GM21737 (cell line): ENCODE measurements around the gene ZNF432.
"Not testable (repeated sequence)": the region's sequence is repeated elsewhere in the genome, so short reads cannot be mapped to it uniquely, and the experiment has no call there.

ENCODE experiments used
- ATAC-seq: cut with Tn5 transposase; IDR thresholded peaks from one replicate; pipeline ENCODE4 v1.9.1; 2021; ENCODE audit warnings: mild to moderate bottlenecking, moderate library complexity; ENCODE audit not compliant: unreplicated experiment

Gene ZNF432

DNA sequence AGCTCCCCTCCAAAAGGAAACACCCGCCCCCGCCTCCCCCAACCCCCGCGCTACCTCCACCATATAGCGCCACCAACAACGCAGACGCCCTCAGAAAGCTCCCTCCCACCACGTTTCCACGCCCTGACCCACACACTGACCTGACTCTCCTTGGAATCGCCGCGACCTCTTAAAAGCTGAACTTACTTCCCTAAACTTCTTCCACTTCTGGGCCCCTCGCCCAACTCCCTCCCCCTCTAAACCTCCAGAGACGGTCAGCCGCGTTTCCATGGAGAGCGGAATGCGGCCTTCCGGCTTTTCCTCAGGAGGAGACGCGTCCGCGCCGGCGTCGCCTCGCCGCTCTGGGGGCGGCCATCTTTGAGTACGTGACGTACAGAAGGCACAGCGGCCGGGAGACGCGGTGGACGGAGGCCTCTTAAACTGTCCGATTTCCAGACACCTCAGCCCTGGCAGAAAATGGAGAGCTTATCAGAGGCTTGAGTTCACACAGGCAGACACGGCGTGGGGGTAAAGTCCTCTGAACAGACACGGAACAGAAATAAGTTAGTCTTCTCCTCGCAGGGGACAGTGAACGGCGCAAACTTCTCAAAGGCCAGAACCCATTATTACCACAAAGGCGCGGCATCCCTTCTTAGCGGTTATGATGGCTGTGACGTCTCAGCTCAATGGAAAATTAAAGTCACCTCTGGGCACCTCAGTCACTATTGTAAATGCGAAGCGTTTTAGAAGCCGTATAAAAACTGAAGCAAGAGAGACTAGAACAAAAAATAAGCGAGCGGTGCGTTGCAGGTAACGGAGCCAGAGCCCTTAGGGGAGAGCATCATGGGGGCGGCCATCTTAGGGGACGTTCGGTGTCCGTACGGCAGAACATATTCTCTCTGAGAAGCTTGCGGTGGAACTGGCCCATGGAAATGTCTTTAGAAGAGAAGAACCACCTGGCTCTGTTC is at the start of gene ZNF432:
Gene ZNF432, minus strand, starts transcription at position 284 of the 947 bp plus-strand sequence. CDS start 1,970 bp downstream, outside the sequence.
- ATAC-seq: peak; percentile 83

DNA sequence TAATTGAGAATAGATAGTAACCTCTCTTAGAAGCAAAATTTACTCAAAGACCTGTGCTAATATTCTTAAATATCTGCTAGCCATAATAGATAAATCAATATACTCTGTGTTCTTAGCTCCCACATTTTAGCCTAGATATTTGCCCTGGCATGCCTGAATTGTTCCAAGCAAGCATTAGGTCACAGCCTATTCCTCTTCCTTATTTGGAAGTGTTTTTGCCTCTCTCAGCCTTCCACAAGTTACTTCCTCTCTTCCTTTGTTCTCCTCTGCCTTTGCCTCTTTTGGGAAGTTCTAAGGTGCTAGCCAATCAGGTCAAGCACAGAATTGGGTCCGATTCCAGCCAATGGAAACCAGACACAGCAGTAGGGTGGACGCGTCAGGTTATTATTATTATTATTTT is 47.8 kb upstream of the ZNF432 start:
- not testable (repeated sequence) for ATAC-seq

DNA sequence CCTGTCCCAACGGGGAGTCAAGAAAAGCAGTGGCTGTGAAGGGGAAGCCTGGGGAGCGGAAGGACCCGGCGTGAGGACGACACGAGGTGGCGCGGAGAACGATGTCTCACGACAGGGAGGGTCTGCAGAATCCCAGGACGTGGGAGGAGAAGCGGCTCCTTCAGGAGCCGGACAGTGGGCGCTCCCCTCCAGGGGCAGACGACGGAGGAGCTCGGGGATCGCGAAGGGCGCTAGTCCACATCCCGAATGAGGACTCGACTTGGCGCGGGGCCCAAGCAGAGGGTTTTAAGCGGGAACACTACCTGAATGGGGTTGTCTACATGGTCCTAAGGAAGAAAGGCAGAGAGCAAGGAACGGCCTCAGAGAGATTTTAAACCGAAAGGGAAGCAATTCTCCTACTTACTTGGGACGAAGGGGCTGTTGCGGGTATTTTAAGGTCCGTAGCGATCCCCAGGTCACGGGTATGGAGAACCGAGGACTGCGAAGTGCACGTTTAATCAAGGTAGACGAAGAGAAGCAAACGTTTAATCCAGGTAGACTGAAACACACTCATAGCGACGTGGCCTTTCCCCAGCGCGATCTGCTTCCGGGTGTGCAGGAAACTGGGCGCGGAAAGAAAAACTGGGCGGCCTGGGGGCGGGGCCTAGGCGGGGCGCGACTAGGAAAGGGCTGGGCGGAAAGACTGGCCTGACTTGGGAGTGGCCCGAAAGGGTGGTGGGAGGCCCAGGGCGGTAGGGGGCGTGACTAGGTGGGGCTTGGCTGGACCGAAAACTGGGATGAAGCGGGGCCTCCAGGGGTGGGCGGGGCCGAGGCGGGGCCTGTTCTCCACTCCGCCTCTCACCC is 46.8 kb upstream of the ZNF432 start, which contains the start of gene ZNF841:
Gene ZNF841, minus strand, starts transcription at position 594 of the 843 bp plus-strand sequence. CDS start 10,964 bp downstream, outside the sequence.
- ATAC-seq: peak; percentile 96

DNA sequence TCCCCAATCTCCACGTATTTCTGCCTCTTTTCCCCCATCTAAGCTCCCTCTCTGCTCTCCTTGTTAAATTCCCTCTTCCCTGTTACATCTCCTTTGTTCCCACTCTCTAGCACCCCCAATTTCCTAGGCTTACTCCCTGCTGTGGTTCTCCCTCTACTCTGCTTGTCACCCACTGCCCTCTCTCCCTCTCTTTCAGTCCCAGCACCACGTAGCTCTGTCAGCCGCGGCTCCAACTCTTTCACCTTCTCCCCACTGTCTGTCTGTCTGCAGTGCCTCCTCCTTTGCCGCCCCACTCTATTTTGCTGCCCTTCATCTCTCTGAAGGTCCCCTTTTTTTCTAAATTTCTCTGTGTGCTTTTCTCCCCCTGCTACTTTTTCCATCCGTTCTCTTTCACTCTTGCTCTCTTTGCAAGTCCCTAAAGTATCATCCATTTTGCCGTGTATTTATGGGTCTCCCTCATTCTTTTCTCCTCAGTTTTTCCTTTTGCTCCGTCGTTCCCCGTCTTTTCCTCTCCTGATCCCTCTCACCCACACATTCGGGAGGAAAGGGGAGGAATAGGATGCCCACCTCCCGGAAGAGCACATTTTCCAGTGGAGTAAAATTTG is 46.0 kb upstream of the ZNF432 start:
- ATAC-seq: no peak

DNA sequence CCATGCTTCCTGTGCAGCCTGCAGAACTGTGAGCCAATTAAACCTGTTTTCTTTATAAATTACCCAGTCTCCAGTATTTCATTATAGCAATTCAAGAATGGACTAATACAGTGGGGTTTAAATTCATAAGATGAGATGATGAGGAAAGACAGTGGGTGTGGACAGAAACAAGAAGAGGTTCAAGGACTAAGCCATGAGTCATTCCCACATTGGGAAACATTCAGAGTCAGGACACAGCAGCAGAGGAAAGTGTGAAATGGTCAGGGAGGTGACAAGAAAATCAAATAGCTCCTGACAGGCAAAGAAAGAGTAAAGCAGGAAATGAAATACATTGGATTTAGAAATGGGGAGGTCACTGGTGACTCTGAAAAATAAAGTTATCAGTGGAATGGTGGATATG is 37.8 kb upstream of the ZNF432 start:
- no peak for ATAC-seq

DNA sequence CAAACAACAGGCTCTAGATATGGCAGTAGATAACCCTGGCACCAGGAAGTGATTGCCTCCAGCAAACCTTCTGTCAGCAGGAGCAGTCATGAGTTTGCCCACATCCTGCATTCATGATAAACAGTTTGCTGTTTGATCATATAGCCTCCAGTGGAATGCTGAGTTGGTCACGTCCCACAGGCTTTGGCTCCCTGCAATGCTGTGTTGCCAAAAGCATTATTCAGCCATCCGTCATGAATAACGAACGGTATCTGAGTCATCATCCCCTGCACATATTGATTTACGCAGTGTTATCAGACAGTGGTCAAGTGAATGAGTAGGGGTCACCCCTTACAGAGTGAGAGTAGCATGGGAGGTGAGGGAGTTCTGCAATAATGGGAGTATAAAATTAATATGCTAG is 21.9 kb upstream of the ZNF432 start:
- ATAC-seq: no peak

DNA sequence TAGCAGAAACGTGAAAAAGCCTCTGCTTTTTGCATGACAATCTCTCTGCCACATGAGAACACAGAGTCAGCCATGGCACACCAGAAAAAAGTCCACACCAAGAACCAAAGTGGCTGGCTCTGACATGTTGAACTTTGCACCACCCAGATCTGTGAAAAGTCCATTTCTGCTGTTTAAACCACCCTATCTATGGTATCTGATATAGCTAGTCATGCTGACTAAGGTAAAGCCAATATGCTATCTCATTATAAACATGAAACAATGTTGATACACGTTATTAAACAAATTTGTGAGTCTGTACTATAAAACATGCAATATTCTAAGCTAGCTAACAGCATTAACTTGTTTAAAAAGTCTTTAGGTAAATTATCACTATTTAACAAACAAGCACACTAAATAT is 21.0 kb upstream of the ZNF432 start:
- no peak for ATAC-seq

DNA sequence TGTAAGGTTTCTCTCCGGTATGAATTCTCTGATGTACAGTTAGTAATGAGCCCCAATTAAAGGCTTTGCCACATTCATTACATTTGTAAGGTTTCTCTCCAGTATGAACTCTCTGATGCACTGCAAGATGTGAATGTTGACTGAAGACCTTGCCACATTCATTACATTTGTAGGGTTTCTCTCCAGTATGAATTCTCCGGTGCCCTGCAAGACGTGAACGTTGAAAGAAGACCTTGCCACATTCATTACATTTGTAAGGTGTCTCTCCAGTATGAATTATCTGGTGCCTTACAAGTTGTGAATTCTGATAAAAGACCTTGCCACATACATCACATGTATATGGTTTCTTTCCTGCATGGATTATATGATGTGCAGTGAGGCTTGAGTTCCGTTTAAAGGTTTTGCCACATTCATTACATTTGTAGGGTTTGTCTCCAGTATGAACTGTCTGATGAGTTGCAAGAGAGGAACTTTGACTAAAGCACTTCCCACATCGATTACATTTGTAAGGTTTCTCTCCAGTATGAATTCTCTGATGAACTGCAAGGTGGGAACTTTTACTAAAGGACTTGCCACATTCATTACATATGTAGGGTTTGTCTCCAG is 17.7 kb upstream of the ZNF432 start:
- no peak for ATAC-seq

DNA sequence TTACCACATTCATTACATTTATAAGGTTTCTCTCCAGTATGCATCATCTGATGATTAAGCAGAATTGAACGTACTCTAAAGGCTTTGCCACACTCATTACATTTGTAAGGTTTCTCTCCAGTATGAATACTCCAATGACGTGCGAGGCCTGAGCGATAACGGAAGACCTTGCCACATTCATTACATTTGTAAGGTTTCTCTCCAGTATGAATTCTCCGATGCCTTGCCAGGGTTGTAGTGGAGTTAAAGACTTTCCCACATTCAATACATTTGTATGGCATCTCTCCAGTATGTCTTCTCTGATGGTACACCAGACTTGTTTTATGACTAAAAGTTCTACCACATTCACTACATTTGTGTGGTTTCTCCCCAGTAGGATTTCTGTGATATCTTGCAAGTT is 16.8 kb upstream of the ZNF432 start:
- no peak for ATAC-seq

DNA sequence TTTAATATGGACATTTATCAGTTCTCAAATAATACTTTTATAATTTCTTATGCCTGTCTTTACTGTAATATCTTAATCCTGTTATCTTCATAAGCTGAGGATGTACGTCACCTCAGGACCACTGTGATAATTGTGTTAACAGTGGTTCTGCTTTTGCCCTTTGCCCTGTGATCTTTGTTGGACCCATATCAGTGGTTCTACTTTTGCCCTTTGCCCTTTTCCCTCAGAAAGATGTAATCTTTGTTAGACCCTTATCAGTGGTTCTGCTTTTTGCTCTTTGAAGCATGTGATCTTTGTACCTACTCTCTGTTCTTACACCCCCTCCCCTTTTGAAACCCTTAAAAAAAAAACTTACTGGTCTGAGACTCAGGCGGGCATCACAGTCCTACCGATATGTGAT is 7.8 kb upstream of the ZNF432 start:
- not testable (repeated sequence) for ATAC-seq

DNA sequence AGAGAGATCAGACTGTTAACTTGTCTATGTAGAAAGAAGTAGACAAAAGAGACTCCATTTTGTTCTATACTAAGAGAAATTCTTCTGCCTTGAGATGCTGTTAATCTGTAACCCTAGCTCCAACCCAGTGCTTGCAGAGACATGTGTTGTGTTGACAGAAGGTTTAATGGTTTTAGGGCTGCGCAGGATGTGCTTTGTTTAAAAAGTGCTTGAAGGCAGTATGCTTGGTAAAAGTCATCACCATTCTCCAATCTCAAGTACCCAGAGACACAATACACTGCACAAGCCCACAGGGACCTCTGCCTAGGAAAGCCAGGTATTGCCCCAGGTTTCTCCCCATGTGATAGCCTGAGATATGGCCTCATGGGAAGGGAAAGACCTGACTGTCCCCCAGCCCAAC is 3.1 kb upstream of the ZNF432 start:
- not testable (repeated sequence) for ATAC-seq

DNA sequence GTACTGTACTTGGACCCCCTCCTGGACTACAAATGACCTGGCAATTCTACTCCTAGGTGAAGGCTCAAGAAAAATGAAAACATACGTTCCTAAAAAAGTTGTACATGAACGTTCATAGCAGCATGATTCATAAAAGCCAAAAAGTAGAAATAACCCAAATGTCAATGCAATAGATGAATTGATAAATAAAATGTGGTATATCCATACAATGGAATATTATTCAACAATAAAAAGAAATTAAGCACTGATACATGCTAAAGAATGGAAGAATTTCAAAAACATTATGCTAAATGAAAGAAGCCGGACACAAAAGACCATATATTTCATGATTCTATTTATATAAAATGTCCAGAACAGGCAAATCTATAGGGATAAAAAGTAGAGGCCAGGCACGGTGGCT is 9.5 kb downstream of the ZNF432 start:
- ATAC-seq: no peak

DNA sequence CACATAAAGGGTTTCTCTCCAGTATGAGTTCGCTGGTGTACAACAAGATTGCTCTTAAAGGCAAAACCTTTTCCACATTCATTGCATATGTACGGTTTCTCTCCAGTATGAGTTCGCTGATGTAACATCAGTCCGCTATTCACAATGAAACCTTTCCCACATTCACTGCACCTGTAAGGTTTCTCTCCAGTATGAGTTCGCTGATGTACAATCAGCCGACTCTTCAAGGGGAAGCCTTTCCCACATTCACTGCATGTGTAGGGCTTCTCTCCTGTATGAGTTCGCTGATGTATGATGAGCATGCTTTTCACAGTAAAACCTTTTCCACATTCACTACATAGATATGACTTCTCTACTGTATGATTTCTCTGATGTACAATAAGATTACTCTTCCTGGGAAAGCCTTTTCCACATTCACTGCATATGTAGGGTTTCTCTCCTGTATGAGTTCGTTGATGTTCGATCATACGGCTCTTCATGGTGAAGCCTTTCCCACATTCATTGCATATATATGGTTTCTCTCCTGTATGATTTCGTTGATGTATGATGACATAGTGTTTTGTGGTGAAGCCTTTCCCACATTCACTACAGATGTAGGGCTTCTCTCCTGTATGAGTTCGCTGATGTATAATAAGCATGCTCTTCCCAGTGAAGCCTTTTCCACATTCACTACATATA is 14.4 kb downstream of the ZNF432 start:
- no peak for ATAC-seq

DNA sequence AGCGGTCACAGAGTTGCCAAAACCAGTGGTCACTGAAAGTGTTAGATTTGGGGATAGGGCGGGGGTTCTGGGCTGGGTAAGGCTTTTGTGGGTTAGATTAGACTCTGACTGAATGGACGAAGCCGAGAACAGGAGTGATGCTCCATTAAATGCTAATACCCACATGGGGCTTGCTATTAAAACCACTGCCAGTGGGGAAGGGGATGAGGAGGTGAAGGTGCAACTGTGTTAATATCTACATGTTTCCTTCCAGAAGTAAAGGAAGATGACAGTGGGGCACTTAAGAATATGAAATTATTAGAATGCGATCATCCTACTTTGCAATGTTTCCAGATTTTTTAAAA is 19.9 kb downstream of the ZNF432 start:
- ATAC-seq: peak; percentile 19

DNA sequence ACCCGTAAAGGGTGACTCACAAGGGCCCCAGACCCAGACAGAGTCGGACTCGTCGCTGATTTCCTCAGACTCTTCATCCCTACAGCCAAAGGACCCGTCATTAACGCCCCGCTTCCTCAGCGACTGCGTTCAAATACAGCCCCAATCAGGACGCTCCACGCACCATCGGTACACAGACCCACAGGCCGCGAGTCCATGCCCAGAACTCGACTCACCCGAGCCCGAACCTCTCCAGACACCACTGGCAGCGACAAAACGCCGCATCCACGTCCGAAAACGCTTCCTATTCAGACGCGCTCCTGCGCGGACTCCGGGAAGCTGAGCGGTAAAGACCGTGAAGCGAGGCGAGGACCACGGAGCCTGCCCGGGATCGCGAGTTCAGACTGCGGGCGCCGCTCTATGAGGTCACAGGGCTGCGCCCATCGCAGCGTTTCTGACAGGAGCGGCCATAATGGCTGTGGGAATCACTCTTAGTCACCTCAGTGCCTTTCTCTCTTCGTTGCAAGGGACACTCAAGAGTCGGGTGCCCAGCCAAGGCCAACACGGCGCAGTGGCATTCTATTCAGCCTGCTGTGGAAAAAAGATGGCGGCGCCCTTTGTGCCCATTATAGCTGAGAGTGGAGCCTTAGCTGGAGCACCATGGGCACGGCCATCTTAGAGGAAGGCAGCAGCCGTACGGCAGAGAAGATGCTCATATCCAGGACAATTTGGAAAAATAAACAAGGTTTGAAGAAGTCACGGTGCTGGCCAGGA is 20.4 kb downstream of the ZNF432 start, which contains the start of gene ZNF614:
Gene ZNF614, minus strand, starts transcription at position 353 of the 753 bp plus-strand sequence. CDS start 2,634 bp downstream, outside the sequence.
- peak; percentile 87 for ATAC-seq

DNA sequence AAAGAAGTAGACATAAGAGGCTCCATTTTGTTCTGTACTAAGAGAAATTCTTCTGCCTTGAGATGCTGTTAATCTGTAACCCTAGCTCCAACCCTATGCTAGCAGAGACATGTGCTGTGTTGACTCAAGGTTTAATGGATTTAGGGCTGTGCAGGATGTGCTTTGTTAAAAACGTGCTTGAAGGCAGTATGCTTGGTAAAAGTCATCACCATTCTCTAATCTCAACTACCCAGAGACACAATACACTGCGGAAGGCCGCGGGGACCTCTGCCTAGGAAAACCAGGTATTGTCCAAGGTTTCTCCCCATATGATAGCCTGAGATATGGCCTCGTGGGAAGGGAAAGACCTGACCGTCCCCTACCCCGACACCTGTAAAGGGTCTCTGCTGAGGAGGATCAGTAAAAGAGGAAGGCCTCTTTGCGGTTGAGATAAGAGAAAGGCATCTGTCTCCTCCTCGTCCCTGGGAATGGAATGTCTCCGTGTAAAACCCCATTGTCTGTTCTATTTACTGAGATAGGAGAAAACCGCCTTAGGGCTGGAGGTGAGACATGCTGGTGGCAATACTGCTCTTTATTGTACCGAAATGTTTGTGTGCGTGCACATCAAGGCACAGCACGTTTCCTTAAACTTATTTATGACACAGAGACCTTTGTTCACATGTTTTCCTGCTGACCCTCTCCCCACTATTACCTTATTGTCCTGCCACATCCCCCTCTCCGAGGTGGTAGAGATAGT is 22.2 kb downstream of the ZNF432 start:
- not testable (repeated sequence) for ATAC-seq

DNA sequence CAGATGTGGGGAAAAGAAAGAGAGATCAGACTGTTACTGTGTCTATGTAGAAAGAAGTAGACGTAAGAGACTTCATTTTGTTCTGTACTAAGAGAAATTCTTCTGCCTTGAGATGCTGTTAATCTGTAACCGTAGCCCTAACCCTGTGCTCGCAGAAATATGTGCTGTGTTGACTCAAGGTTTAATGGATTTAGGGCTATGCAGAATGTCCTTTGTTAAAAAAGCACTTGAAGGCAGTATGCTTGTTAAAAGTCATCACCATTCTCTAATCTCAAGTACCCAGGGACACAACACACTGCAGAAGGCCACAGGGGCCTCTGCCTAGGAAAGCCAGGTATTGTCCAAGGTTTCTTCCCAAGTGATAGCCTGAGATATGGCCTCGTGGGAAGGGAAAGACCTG is 24.2 kb downstream of the ZNF432 start:
- ATAC-seq: not testable (repeated sequence)

DNA sequence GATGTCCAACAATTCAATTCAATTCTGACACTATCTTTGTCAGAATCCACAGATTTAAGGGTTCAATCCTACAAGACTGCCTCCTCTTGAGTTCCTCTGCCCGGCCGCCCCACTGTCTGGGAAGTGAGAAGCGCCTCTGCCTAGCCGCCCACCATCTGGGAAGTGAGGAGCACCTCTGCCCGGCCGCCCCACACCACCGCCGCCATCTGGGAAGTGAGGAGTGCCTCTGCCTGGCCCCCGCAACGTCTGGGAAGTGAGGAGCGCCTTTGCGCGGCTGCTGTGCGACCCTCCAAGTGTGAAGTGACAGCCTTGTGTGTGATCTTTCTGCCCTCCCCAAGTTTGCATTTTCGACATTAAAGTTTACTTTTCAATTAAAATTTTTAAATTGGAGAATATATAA is 26.4 kb downstream of the ZNF432 start:
- ATAC-seq: no peak

DNA sequence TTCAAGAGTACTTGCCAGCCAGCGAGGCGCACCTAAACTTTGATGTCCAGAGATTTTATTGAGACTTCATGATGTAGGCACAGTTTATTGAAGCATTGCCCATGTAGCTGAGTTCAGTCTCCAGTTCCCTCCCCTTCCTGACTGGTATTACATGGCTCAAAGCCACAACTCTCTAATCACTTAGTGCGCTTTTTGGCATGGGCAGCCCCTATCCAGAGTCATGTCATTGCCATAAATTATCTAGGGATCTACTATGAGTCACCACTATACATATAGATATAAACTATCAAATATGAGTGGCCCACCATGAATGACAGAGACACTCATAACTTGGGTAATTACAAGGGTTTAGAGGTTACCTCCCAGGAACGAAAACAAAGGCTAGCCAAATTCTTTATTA is 28.1 kb downstream of the ZNF432 start:
- ATAC-seq: no peak
